Endothelial cell of umbilical vein (primary cell): Measurements from ENCODE around the gene STK32C. TPM values are rescaled to one million over a fixed set of nuclear protein-coding genes. Genes with fewer than 3 reads are reported as not detected.

Experiments used
- BruUV-seq: library from RNA; stranded (reverse); fragments of 400-500 nt; replicated peaks from 2 replicates; lab custom pipeline; 2021; lab: Mats Ljungman, UMichigan
- CTCF ChIA-PET: fragments of 300-600, 350-600 bp; sonication (Branson Sonifier 250); formaldehyde crosslinking; loops from one replicate; lab custom pipeline; 2021; ENCODE audit warnings: antibody characterized with exemption, inconsistent platforms; lab: Charles Lee
- POLR2A ChIA-PET: fragments of 300-600, 350-600 bp; sonication (Branson Sonifier 250); formaldehyde crosslinking; loops from one replicate; lab custom pipeline; 2021; ENCODE audit warnings: antibody characterized with exemption, inconsistent platforms; lab: Charles Lee
- DNase-seq: peaks from one replicate; pipeline ENCODE4 v3.0.0-alpha.2; 2011; ENCODE audit warnings: low read depth, low spot score
- FAIRE-seq: peaks from 2 replicates; lab custom pipeline; 2011; peaks lifted over from hg19 to GRCh38; lab: Jason Lieb, UNC
- H2AFZ ChIP-seq: 2 replicates; pipeline ENCODE4 v1.6.0; 2012; ENCODE audit warnings: low read depth, low read length, control low read depth, inconsistent platforms
- H3K27ac ChIP-seq: 2 replicates; pipeline ENCODE4 v1.5.1; 2011; ENCODE audit warnings: low read depth, mild to moderate bottlenecking, control low read depth, low read length, moderate library complexity; ENCODE audit not compliant: insufficient read depth
- H3K27me3 ChIP-seq, 2 experiments: 2 replicates each; pipeline versions ENCODE4 v1.6.0 to v1.6.1; 2011; ENCODE audit warnings: low read length in 2 of 2, mixed read lengths in 1 of 2; ENCODE audit not compliant: control insufficient read depth in 2 of 2, insufficient read depth in 2 of 2
- H3K36me3 ChIP-seq, 2 experiments: 2 replicates in 1 of 2; 3 replicates in 1 of 2; pipeline ENCODE4 v1.5.1; 2011; ENCODE audit warnings: low read length in 2 of 2, mild to moderate bottlenecking in 1 of 2, moderate library complexity in 1 of 2; ENCODE audit not compliant: control insufficient read depth in 2 of 2, insufficient read depth in 2 of 2; ENCODE audit errors: extremely low read depth in 1 of 2
- H3K4me1 ChIP-seq: 3 replicates; pipeline ENCODE4 v1.5.1; 2011; ENCODE audit warnings: mild to moderate bottlenecking, low read length; ENCODE audit not compliant: control insufficient read depth, insufficient read depth; ENCODE audit errors: extremely low read depth
- H3K4me2 ChIP-seq: 2 replicates; pipeline ENCODE4 v1.6.1; 2011; ENCODE audit warnings: low read length, control low read depth, mixed read lengths; ENCODE audit not compliant: insufficient read depth
- H3K4me3 ChIP-seq, 3 experiments: fragments of 200-600 bp in 1 of 3; sonication (generic), shearing (Covaris generic) in 1 of 3; replicated peaks in 1 of 3; 2 replicates each; pipeline ENCODE4 v1.5.1; 2011 to 2016; ENCODE audit warnings: control low read depth in 3 of 3, low read length in 3 of 3, mild to moderate bottlenecking in 2 of 3, inconsistent platforms in 1 of 3, low read depth in 1 of 3, moderate library complexity in 1 of 3; ENCODE audit not compliant: insufficient read depth in 1 of 3
- H3K79me2 ChIP-seq: 2 replicates; pipeline ENCODE4 v1.6.0; 2012; ENCODE audit warnings: low read length, inconsistent platforms; ENCODE audit not compliant: control insufficient read depth, insufficient read depth
- H3K9ac ChIP-seq: replicated peaks from 2 replicates; pipeline ENCODE3; 2011; ENCODE audit warnings: low read length, control low read depth; ENCODE audit not compliant: insufficient read depth; ENCODE audit errors: extremely low read depth
- H3K9me1 ChIP-seq: replicated peaks from 3 replicates; pipeline ENCODE4 v1.6.0; 2011; ENCODE audit warnings: mild to moderate bottlenecking, low read length; ENCODE audit not compliant: control insufficient read depth, insufficient read depth; ENCODE audit errors: extremely low read depth
- H3K9me3 ChIP-seq: replicated peaks from 2 replicates; pipeline ENCODE4 v1.5.1; 2012; ENCODE audit warnings: low read length, inconsistent platforms; ENCODE audit not compliant: control insufficient read depth, insufficient read depth
- H4K20me1 ChIP-seq: replicated peaks from 2 replicates; pipeline ENCODE3; 2011; ENCODE audit warnings: mild to moderate bottlenecking, low read length; ENCODE audit not compliant: control insufficient read depth, insufficient read depth; ENCODE audit errors: extremely low read depth
- EZH2 ChIP-seq: IDR thresholded peaks from 2 replicates; pipeline ENCODE4 v1.6.1; 2012; ENCODE audit warnings: borderline replicate concordance, low read depth, mild to moderate bottlenecking, moderate library complexity, low read length, inconsistent platforms; ENCODE audit not compliant: severe bottlenecking
- FOS ChIP-seq: IDR thresholded peaks from 2 replicates; pipeline ENCODE4 v1.6.1; 2011; ENCODE audit warnings: mild to moderate bottlenecking, low read length, moderate library complexity, borderline replicate concordance; ENCODE audit not compliant: insufficient read depth
- GATA2 ChIP-seq: IDR thresholded peaks from 2 replicates; pipeline ENCODE4 v1.7.0; 2011; ENCODE audit warnings: low read depth, mild to moderate bottlenecking, moderate library complexity, mixed read lengths, low read length; ENCODE audit not compliant: insufficient read length, insufficient read depth
- JUN ChIP-seq: IDR thresholded peaks from 2 replicates; pipeline ENCODE4 v1.6.1; 2011; ENCODE audit warnings: borderline replicate concordance, low read depth; ENCODE audit not compliant: insufficient read length, insufficient read depth
- MYC ChIP-seq: IDR thresholded peaks from one replicate; pipeline ENCODE4 v1.6.1; 2011; ENCODE audit warnings: mild to moderate bottlenecking, low read depth, low read length
- POLR2A ChIP-seq: IDR thresholded peaks from 2 replicates; pipeline ENCODE4 v1.6.1; 2012; ENCODE audit warnings: low read depth, mild to moderate bottlenecking, control low read depth, low read length
- POLR2AphosphoS5 ChIP-seq: IDR thresholded peaks from 2 replicates; pipeline ENCODE4 v1.6.1; 2012; ENCODE audit warnings: low read depth, mild to moderate bottlenecking, control low read depth, low read length, moderate library complexity; ENCODE audit not compliant: insufficient read depth
- dilution Hi-C: fragments of 300-500 bp; cut with MboI; formaldehyde crosslinking; loops from one replicate; pipeline ENCODE4 v1.15.0; 2019; ENCODE audit warnings: low sequenced_read_pairs; ENCODE audit not compliant: extremely low pct_ligation_motif_present
- intact Hi-C: fragments of 100-400 bp; cut with micrococcal nuclease; formaldehyde crosslinking; loops from one replicate; pipeline ENCODE4 v1.10.0; 2022
- polyA plus RNA-seq, 4 experiments: library from polyadenylated mRNA; depleted of rRNA in 3 of 4; stranded (reverse) in 3 of 4; unstranded in 1 of 4; fragments of >200 nt; gene quantifications; 2 replicates each; pipeline versions ENCODE4 v1.2.1 to v1.2.3, GENCODE V29; 2011 to 2012; ENCODE audit warnings: missing spikeins in 1 of 4
- total RNA-seq: library from RNA; stranded (reverse); gene quantifications from 2 replicates; pipeline ENCODE4 v1.2.3, GENCODE V29; 2021
- TF ChIP-seq, protein P1 (sequence below): IDR thresholded peaks from 2 replicates; pipeline ENCODE4 v1.6.1; 2011; ENCODE audit not compliant: insufficient read depth, insufficient read length
- TF ChIP-seq, protein P2 (sequence below), 2 donors: IDR thresholded peaks; 1 replicate in 1 of 2; 2 replicates in 1 of 2; pipeline ENCODE4 v1.5.1; 2011; ENCODE audit warnings: low read length in 2 of 2, mild to moderate bottlenecking in 2 of 2, moderate library complexity in 2 of 2, control low read depth in 1 of 2, inconsistent platforms in 1 of 2, low read depth in 1 of 2; ENCODE audit not compliant: insufficient read depth in 1 of 2; ENCODE audit errors: extremely low read depth in 1 of 2

STK32C gene
- total and polyA plus RNA-seq, 2 donors (not counting 3 experiments of a cell fraction or from before 2014, with no cell fraction given), result 5.4 to 14.1 TPM

- H4K20me1 ChIP-seq, result no peaks in the 10 kb centered on the region
- peak; percentile 26 for DNase-seq
- no peak overlapping the region for H3K4me3 ChIP-seq
- CTCF ChIA-PET, result no interaction called here
- TF ChIP-seq POLR2A (no peak), EZH2 (peak; percentile 70), JUN (no peak)
- no peaks in the 10 kb centered on the region for H3K36me3 ChIP-seq
- intact Hi-C loops (no loop called here), dilution Hi-C loops (no loop called here)
- H3K9me3 ChIP-seq, result no peaks in the 10 kb centered on the region
- H3K9ac ChIP-seq, result no peak overlapping the region
- no peaks in the 10 kb centered on the region for H3K9me1 ChIP-seq
- FAIRE-seq, result no peak
- no peaks in the 10 kb centered on the region for H3K4me1 ChIP-seq
- H3K27ac ChIP-seq, result no peak overlapping the region
- peaks cover 12 to 21% of the 10 kb centered on the region in 2 experiments for H3K27me3 ChIP-seq
- H3K79me2 ChIP-seq, result no peaks in the 10 kb centered on the region
- H2AFZ ChIP-seq, result no peak overlapping the region
- POLR2A ChIA-PET, result no interaction called here
- BruUV-seq, result no TSS peak
- H3K4me2 ChIP-seq, result peak overlapping the region; percentile 19
Measured at GRCh38 chr10:132185601-132186487, 121.9 kb downstream of the STK32C start.

DNA sequence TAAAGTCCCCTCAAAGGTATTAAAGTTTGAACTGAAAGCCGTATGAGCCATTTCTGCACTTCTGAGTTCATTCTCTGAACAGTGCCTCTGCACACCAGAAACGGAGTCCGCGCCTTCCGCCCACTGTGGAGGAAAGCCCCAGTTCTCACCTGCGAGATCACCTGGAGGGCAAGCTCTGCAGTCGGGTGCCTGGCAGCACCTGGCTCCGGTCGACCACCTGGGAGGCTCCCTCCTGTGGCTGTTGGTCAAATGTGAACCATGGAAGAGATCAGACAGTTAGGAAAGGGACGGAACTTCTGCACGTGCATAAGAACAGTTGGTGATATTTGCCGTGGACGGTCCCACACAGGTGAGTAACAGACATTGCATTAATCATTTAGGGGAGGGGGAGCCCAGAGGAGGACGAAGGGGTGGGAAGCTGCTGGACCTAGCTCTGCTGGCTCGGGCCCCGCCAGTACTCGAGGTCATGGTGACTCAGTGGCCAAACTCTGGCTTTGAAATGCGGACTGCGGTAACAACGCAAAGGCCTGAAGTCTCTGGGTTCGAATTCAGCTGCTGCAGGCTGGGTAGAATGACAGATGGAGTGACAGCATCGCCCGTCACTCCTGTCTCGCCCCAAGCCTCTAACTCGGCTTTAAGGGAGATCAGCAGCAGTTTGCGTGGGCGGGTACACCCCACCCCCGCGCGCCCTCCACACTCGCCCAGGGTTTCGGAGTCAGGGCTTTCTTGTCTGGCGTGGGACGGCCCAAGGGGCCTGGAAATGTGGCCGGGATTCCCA lies 122.7 kb downstream of the STK32C start:
- H3K4me2 ChIP-seq, result no peak overlapping the region
- POLR2A ChIA-PET, result no interaction called here
- dilution Hi-C loops (no loop called here), intact Hi-C loops (no loop called here)
- no peak for FAIRE-seq
- no peak overlapping the region for H3K27ac ChIP-seq
- no TSS peak for BruUV-seq
- H3K4me3 ChIP-seq, result no peak overlapping the region
- H4K20me1 ChIP-seq, result no peaks in the 10 kb centered on the region
- no peaks in the 10 kb centered on the region for H3K9me1 ChIP-seq
- H3K36me3 ChIP-seq, result no peaks in the 10 kb centered on the region
- TF ChIP-seq, protein P1, sequence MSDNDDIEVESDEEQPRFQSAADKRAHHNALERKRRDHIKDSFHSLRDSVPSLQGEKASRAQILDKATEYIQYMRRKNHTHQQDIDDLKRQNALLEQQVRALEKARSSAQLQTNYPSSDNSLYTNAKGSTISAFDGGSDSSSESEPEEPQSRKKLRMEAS, result no peak
- TF ChIP-seq POLR2A, result no peak
- no peak for TF ChIP-seq POLR2AphosphoS5
- no peak for TF ChIP-seq GATA2
- no peak for TF ChIP-seq MYC
- no peak for TF ChIP-seq EZH2
- TF ChIP-seq, protein P2, sequence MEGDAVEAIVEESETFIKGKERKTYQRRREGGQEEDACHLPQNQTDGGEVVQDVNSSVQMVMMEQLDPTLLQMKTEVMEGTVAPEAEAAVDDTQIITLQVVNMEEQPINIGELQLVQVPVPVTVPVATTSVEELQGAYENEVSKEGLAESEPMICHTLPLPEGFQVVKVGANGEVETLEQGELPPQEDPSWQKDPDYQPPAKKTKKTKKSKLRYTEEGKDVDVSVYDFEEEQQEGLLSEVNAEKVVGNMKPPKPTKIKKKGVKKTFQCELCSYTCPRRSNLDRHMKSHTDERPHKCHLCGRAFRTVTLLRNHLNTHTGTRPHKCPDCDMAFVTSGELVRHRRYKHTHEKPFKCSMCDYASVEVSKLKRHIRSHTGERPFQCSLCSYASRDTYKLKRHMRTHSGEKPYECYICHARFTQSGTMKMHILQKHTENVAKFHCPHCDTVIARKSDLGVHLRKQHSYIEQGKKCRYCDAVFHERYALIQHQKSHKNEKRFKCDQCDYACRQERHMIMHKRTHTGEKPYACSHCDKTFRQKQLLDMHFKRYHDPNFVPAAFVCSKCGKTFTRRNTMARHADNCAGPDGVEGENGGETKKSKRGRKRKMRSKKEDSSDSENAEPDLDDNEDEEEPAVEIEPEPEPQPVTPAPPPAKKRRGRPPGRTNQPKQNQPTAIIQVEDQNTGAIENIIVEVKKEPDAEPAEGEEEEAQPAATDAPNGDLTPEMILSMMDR (IDR thresholded peaks at IDR 0.05; ENCODE audit: extremely low read depth in 1 of 2, insufficient read depth in 1 of 2, low read depth in 1 of 2, low read length in 2 of 2), result no peak
- no peak for TF ChIP-seq JUN
- no peak for TF ChIP-seq FOS
- no peak overlapping the region for H3K9ac ChIP-seq
- peaks cover 12 to 21% of the 10 kb centered on the region in 2 experiments for H3K27me3 ChIP-seq
- H3K9me3 ChIP-seq, result no peaks in the 10 kb centered on the region
- CTCF ChIA-PET, result no interaction called here
- H3K4me1 ChIP-seq, result no peaks in the 10 kb centered on the region
- H2AFZ ChIP-seq, result no peak overlapping the region
- H3K79me2 ChIP-seq, result no peaks in the 10 kb centered on the region
- no peak for DNase-seq
